ENCODE data around the gene TBC1D24. TPM values are rescaled to one million over a fixed set of nuclear protein-coding genes. Genes with fewer than 3 reads are reported as not detected.
A peak's percentile ranks its signal among the peaks of the same experiment; 100 is the strongest.

TBC1D24 gene
- total RNA-seq, 2 donors from 2014 or later, result 8.4 to 15.8 TPM

DNA sequence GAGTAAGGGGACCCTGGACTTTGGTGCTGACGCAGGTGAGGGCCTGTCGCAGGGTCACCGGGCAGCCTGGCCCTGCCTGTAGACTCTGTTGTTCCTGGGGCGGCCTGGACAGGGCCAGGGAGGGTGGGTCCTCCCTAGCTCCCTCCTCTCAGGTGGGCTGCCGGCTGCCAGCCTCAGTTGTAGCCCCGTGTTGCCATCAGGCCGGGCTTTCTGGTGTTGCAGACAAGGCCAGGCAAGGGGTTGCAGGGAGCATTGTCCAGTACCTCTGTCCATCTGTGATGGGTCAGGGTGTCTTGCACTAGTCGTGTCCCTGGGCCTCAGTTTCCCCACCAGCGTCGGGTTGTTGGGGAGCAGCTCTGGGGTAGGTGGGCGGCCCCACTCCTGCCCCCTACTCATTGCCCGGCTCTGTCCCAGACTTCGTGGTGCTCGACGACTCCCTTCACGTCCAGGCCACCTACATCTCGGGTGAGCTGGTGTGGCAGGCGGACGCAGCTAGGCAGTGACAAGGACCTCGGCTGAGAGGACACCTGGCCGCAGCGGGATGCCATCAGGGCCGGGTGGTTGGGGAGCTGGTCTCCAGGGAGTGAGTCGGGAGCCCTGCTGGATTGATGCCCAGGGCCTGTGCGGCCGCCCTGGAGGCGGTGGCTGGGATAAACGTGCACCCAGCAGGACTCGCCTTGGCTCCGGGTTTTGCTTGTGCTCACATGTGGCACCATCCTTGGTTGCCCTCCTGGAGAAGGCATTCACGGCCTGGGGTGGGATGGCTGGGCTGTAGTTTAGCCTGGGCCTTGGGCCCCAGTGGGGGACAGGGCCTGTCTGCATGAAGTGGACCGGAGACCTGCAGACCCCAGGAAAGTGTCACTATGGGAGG, 54.4 kb downstream of the TBC1D24 start:
- Histone ChIP-seq H3K4me3 (no peak overlapping the region), H3K27me3 (no peaks in the 10 kb centered on the region), H3K4me1 (peaks cover 2% of the 10 kb centered on the region), H3K9ac (ENCODE audit: low read depth in 2 of 2, low read length in 2 of 2) (no peak overlapping the region), H3K27ac (no peak overlapping the region), H3K9me3 (no peaks in the 10 kb centered on the region), H3K36me3 (peaks cover 4% of the 10 kb centered on the region)
- TF ChIP-seq, protein P1, sequence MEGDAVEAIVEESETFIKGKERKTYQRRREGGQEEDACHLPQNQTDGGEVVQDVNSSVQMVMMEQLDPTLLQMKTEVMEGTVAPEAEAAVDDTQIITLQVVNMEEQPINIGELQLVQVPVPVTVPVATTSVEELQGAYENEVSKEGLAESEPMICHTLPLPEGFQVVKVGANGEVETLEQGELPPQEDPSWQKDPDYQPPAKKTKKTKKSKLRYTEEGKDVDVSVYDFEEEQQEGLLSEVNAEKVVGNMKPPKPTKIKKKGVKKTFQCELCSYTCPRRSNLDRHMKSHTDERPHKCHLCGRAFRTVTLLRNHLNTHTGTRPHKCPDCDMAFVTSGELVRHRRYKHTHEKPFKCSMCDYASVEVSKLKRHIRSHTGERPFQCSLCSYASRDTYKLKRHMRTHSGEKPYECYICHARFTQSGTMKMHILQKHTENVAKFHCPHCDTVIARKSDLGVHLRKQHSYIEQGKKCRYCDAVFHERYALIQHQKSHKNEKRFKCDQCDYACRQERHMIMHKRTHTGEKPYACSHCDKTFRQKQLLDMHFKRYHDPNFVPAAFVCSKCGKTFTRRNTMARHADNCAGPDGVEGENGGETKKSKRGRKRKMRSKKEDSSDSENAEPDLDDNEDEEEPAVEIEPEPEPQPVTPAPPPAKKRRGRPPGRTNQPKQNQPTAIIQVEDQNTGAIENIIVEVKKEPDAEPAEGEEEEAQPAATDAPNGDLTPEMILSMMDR (IDR thresholded peaks at IDR 0.05), result no peak
- no peak for DNase-seq
- intact Hi-C loops (cut with DNase I), result no loop called here

DNA sequence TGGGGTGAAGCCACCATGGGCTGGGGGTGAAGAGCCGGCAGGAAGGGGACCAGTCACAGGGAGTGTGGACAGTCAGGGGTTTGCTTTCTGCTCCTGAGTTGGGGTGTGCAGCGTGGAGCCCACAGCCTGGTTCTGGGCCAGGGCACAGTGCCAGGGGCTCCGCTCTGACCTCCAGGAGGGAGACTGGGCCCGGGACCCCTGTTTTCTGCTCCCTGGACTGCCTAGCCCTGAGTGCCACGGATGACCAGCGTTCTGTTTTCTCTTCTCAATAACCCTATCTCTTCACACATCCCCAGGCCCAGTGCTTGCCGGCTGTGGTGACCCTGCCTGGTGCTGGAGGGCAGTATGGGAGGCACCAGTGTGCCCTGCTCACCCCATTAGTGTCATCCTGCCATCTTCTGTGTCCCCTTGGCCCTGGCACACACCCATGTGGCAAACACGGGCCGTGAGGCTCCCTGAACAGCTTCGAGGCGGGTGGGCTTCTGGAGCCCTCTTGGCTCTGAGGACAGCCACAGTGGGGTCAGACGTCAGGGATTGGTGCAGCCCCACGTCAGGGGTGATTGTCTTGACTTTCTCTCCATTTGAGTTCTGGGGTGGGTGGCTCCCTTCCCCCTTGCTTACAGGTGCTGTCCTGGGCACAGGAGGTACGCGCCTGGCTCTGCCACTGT, 55.2 kb downstream of the TBC1D24 start:
- TF ChIP-seq, protein P1 (IDR thresholded peaks at IDR 0.05), result no peak

DNA sequence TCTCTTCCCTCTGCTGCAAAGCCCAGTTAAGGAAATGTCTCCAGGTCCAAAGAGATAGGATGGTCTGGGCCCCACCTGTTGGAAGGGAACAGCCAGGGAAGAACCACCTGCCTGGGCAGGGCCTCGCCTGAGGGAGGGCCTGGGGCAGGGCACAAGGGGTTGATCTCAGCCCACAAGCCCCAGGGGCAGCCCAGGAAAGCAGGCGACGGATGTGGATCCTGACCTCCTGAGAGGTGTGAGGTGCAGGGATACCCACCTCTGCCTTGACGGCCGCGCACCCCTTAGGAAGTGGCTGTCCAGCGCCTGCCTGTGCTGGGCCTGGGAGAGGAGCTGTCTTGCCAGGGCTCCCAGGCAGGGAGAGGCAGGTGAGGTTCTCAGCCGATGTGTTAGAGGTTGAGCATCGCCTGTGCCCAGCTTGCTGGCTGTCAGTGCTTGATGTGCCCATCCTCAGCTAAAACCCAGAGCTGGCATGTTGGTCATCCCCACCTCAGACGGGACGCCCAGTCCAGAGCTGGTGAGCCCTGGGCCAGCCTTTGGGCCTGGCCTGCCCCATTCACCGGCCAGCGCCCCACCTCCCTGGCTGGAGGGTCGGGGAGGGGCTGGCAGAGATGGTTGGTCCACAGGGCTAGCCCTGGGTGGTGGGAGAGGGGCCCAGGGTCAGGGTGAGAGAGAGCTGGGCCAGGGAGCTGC, 55.8 kb downstream of the TBC1D24 start:
- intact Hi-C loops (cut with DNase I), result no loop called here
- Histone ChIP-seq H3K36me3 (peaks cover 4% of the 10 kb centered on the region), H3K9me3 (no peaks in the 10 kb centered on the region), H3K4me1 (no peaks in the 10 kb centered on the region), H3K9ac (ENCODE audit: low read depth in 2 of 2, low read length in 2 of 2) (peak overlapping the region; percentile 2 to 83), H3K27me3 (no peaks in the 10 kb centered on the region), H3K4me3 (no peak overlapping the region), H3K27ac (peak overlapping the region; percentile 91)
- DNase-seq, result peak; percentile 24
- TF ChIP-seq, protein P1 (IDR thresholded peaks at IDR 0.05), result no peak

More for the DNA sequence above, 55.2 kb downstream of the TBC1D24 start:
- Histone ChIP-seq H3K4me3 (no peak overlapping the region), H3K9ac (ENCODE audit: low read depth in 2 of 2, low read length in 2 of 2) (no peak overlapping the region), H3K36me3 (peaks cover 4% of the 10 kb centered on the region), H3K4me1 (no peaks in the 10 kb centered on the region), H3K27me3 (no peaks in the 10 kb centered on the region), H3K9me3 (no peaks in the 10 kb centered on the region), H3K27ac (no peak overlapping the region)
- DNase-seq, result no peak
- intact Hi-C loops (cut with DNase I), result no loop called here

DNA sequence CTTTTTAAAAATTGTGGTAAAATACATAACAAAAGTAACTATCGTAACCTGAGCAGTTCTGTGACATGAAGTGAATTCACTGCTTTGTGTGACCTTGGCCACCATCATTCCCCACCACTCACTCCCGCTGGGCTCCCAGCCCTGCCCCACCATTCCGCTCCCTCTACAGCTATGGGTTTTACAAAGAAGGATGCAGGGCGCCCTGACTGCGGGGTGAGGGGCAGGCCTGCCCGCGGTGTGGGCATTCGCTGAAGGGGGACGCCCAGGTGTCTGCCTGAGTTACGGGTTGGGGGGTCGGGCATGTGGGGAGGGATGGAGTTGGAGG, 56.4 kb downstream of the TBC1D24 start, which contains the start of gene CEMP1:
Gene CEMP1 (minus strand): TSS at position 38 of the 325 bp plus-strand sequence. CDS start 335 bp downstream, outside the sequence.
- peaks cover 3% of the 10 kb centered on the region for H3K4me1 ChIP-seq
- TF ChIP-seq, protein P1 (IDR thresholded peaks at IDR 0.05), result no peak
- intact Hi-C loops (cut with DNase I), result no loop called here
- peaks cover 4% of the 10 kb centered on the region for H3K36me3 ChIP-seq
- H3K4me3 ChIP-seq, result peak within 1 kb of the TSS; percentile 39
- peak within 1 kb of the TSS; percentile 91 for H3K27ac ChIP-seq
- no peaks in the 10 kb centered on the region for H3K9me3 ChIP-seq
- no peaks in the 10 kb centered on the region for H3K27me3 ChIP-seq
- H3K9ac ChIP-seq (ENCODE audit: low read depth in 2 of 2, low read length in 2 of 2), result peak within 1 kb of the TSS; percentile 92 to 99
- DNase-seq, result no peak

Measured in colonic mucosa (tissue), 4 donors.